Dermis blood vessel endothelial cell (primary cell): ENCODE data around the gene UBL3. TPM values are rescaled to one million over a fixed set of nuclear protein-coding genes. Genes with fewer than 3 reads are reported as not detected.

ENCODE experiments used
- DNase-seq: peaks from one replicate; pipeline ENCODE4 v3.0.0; 2010
- total RNA-seq: library from RNA; depleted of rRNA; stranded (reverse); fragments of >200 nt; gene quantifications from 2 replicates; pipeline ENCODE4 v1.2.3, GENCODE V29; 2014

UBL3 gene
- total RNA-seq, result 12.8 and 15.1 TPM in 2 replicates

- peak; percentile 98 for DNase-seq
These were observed at the start of gene UBL3 for GRCh38 chr13:29850213-29850898. Gene UBL3, minus strand, starts transcription at chr13:29850617. Its CDS starts 1,079 bp downstream, at chr13:29849538.

- no peak for DNase-seq
These were observed 46.7 kb upstream of the UBL3 start for GRCh38 chr13:29897102-29897501.

- no peak for DNase-seq
These were observed 43.0 kb upstream of the UBL3 start for GRCh38 chr13:29893438-29893837.

GRCh38 chr13:29892151-29892550 lies 41.7 kb upstream of the UBL3 start:
- no peak for DNase-seq

GRCh38 chr13:29889111-29889510 lies 38.7 kb upstream of the UBL3 start:
- no peak for DNase-seq

GRCh38 chr13:29888306-29888705 lies 37.9 kb upstream of the UBL3 start:
- DNase-seq, result no peak

GRCh38 chr13:29887686-29888085 lies 37.3 kb upstream of the UBL3 start:
- no peak for DNase-seq

- no peak for DNase-seq
These were observed 36.7 kb upstream of the UBL3 start for GRCh38 chr13:29887030-29887557.

GRCh38 chr13:29886446-29886845 lies 36.0 kb upstream of the UBL3 start:
- no peak for DNase-seq

GRCh38 chr13:29885989-29886388 lies 35.6 kb upstream of the UBL3 start:
- no peak for DNase-seq

GRCh38 chr13:29884671-29885430 lies 34.4 kb upstream of the UBL3 start:
- peak; percentile 31 for DNase-seq

- no peak for DNase-seq
These were observed 33.6 kb upstream of the UBL3 start for GRCh38 chr13:29883941-29884518.

- no peak for DNase-seq
These were observed 31.7 kb upstream of the UBL3 start for GRCh38 chr13:29882076-29882475.

- no peak for DNase-seq
These were observed 27.7 kb upstream of the UBL3 start for GRCh38 chr13:29878101-29878500.

- DNase-seq, result no peak
These were observed 27.1 kb upstream of the UBL3 start for GRCh38 chr13:29877456-29878078.

GRCh38 chr13:29875646-29876045 lies 25.2 kb upstream of the UBL3 start:
- DNase-seq, result no peak

GRCh38 chr13:29868581-29868980 lies 18.2 kb upstream of the UBL3 start:
- no peak for DNase-seq

- DNase-seq, result no peak
These were observed 15.5 kb upstream of the UBL3 start for GRCh38 chr13:29865934-29866333.

GRCh38 chr13:29861694-29862110 lies 11.3 kb upstream of the UBL3 start:
- no peak for DNase-seq

GRCh38 chr13:29859971-29860370 lies 9.6 kb upstream of the UBL3 start:
- DNase-seq, result no peak

- DNase-seq, result no peak
These were observed 8.2 kb upstream of the UBL3 start for GRCh38 chr13:29858667-29859066.

GRCh38 chr13:29858231-29858630 lies 7.8 kb upstream of the UBL3 start:
- no peak for DNase-seq

- DNase-seq, result no peak
These were observed 6.7 kb upstream of the UBL3 start for GRCh38 chr13:29857085-29857484.
